NCI-H2107 treated with DMSO at 0.1 percent for 48 hours (cell line): Measurements from ENCODE around the gene PCDH17.

ENCODE experiments used
- DNase-seq: peaks from one replicate; lab custom pipeline; 2025; ENCODE audit not compliant: unreplicated experiment; lab: John Stamatoyannopoulos, UW

The PCDH17 gene

DNA sequence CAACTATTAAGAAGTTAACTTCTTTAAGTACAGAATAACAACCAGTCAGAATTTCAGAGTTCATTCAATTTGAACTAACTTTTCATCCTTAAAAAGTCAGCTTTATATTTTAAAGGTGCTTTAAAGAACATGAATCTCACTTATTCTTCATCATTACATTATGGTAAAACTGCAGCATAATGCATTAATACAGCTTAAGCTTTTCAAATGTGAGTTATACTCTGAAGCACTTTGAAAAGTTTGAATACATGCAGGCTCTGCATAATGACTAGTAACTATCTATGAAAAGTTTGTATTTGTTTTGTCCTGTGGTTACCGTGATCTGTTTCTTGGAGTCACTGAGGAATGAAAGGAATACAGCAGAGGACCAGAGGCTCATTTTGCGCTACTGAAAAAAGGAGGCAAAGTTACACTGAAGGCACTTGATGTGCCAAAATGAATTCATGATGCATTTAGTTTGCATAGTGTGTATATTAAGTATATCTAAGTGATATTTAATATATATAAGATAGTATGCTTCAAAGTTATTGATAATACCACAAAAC lies 4.1 kb downstream of the PCDH17 start:
- DNase-seq, result no peak

DNA sequence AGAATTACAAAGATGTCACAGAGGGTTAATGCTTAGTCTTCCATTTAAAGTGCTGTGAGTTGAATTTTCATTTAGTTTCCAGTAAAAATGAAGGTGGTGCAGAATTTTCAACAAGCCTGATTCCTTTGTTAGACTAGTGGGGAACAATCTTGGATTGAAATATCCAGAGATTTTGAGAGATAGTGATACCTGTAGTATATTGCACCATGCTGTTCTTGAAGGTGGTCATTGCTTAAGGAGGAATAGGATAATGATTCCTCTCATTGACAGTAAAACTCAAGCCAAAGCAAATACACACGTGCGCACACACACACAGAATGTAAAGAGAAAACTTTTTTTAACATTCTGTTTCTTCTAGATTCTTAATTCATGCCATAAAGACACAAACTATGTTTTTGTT lies 5.3 kb downstream of the PCDH17 start:
- no peak for DNase-seq

DNA sequence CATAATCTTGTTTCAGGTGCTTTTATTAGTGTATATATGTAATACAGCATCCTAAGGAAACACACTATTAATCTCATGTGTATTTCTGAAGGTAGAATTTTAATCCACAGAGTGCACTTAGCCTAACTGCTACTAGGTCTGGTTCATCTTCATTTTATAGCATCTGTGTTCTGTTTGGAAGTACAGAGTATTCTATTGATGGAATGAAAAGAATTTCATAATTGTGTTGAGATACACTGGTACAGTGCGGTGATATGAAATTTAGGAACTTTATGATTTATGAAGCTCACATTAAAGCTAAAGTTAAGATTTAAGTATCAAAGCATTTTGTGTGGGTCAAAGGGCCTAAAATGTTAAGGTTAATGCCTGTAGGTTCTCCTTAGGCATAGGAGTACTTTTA lies 6.0 kb downstream of the PCDH17 start:
- no peak for DNase-seq

DNA sequence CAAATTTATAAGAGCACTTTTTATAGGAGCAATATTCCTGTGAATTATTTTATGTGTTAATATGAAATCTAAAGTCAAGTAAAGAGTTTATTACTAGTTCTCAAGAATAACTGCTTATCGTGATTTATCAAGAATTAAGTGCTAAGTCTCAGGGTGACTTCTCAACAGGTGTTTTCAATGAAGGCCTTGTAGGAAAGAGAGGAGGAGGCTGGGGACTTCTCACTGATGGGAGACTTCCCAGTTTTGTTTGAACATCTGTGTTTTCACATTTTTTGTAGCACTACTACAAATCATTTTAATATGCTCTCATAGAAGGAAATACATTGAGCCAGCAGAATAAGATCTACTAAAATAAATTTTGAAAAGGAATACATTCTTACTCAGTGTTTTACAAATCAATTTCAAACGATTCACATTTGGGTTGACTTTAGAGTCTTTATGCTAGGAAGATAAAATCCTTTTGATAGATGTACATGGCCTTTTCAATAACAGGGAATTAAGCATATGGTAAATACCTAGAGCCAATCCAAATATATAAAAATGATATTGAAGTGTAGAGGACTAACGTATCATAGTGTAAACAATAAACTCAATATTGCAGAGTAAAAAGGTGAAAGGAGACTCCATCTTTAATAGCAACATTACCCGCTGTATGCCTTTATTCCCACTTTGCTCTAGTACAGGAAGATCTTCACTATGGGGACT lies 6.8 kb downstream of the PCDH17 start:
- no peak for DNase-seq

DNA sequence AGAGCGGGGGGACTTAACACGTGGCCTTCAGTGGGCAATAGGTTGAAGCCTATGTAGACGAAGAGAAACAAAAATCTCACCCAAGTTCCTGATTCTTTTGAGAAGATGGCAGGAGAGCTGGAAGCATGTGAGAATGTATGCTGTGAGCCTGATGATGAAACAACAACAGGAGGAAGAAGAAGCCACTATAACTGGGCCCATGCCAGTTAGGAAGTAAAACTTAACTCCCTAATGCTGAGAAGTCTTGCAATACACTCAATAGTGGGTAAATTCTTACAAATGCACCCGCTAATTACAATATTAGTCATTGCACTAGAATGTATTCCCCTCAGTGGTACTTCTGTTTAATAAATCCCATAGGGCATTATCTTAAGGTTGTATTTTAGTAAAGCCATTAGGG lies 9.1 kb downstream of the PCDH17 start:
- DNase-seq, result no peak

DNA sequence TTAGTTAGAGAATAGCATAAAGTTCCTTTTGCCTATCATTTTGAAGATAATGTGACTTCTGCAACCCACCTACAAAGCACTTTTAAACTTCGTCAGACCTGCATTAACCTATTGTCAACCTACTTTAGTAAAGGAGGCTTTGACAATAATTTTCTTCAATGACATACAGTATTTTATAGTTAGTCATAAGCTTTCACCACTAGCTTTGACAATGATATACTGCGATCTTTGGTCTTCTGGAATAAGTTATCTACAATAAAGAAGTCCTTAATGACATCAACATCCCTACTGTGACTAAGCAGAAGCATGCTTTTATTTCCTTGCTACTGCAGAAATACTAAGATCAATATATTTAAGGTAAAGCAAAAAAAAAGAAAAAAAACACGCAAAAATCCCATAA lies 9.5 kb downstream of the PCDH17 start:
- DNase-seq, result no peak

DNA sequence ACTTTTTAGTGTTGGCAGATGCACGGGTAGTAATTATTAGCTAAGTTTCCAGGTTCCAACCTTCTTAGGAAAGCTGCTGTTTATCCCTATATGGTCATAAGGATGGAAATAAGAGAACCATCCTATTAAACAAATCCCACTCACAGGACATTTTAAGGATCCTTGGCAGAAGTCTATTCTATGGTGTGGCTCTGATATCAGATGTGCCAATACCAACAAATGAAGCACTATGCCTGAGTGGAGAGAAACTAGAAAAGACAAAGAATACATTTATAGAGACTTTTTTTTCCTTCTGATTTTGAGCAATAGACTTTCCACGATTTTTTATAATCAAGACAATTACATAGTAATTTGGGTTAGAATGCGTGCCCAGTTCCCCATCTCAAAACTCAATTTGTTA lies 12.6 kb downstream of the PCDH17 start:
- no peak for DNase-seq

DNA sequence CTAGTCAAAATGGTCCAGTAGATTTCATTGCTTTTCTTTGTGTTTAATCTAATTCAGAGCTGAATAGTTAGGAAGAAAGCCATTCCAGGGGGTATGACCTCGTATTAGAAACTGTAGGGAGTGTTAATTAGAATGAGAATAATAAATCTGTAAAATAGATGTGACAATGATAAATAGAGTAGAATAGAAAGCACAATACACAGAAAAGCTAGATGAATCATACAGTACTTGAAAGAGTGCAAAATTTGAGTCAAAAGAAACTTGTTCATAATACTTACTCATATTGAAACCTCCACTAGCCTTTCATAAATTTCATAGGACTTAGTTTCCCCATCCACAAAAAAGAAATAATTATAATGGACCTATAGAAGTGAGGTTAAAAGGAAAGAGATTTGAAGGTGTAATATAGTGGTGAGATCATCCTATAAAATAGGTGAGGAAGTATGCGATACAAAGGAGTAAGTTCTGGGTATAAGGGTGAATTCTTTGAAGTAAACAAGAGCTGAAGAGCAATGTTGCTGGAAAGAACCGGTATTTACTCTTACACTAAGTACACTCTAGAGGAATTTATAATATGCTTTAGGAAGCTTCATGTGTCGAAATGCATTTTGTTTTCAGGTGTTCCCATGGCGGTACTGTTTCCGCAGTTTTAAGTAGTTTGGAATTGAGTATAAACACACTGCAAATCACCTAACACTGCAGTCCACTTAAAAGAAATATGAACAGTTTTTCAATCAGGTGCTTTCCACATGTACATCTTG lies 21.9 kb downstream of the PCDH17 start:
- DNase-seq, result no peak

DNA sequence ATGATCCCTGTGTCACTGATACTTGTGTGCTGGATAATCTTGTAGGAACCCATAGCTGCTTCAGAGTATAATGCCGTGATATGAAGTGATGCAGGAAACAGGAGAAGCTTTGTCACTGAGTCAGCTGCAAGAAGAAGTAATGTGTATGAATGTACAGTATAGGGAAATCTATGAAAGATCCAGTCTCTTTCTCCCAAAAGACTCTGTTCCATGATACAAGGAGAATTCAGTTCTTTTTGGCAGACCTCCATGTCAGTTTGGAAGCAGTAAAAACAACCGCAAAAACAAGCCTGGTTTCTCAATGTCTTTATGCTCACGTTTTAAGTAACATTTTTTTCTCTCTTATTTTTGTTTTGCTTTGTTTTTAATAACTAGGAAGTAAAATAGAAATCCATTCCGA lies 33.9 kb downstream of the PCDH17 start:
- no peak for DNase-seq

DNA sequence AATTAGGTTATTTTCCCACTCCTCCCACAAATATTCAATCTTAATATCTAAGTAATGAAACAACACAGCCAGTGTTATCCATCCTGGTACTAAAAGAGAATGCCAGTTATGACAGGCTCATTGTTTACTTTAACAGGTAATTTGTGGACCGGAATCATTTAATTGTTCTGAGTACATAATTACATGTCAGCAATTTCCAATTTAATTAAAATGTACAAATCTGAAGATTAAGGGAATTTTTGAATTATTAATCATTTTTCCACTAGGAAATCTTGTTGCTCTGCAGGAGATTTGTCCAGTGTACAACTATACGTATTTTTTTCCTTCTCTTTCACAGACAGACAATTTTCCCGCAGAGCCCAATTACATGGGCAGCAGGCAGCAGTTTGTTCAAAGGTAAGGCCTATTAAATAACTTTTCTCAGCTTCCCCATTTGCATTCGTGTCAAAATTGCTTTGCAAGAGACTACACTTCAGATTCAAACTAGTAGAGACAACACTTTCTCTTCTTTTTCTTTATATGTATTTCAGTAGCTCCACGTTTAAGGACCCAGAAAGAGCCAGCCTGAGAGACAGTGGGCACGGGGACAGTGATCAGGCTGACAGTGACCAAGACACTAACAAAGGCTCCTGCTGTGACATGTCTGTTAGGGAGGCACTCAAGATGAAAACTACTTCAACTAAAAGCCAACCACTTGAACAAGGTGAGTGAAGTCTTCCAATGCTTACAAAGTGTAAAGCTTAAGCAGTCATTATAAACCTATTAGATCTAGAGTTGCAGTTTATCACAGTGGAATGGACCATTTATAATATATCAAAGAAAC lies 34.8 kb downstream of the PCDH17 start:
- DNase-seq, result no peak

DNA sequence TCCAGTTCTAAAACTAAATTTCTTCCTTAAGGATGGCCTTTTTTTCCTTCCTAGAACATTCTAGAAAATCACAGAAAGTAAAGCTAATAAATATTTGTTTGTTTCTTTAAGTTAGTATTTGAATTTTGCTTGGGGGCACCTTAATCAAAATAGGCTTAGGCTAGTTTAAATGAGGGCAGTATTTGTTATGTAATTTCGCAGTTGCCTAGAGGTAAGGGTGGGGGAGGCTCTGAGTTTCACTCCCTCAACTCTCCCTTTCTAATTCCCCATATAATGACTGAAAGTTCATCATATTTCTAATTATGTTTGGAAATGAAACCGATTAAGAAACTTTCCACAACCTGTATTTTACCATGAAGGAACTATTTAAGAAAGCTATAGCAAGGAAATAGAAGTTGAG lies 40.6 kb downstream of the PCDH17 start:
- DNase-seq, result no peak

DNA sequence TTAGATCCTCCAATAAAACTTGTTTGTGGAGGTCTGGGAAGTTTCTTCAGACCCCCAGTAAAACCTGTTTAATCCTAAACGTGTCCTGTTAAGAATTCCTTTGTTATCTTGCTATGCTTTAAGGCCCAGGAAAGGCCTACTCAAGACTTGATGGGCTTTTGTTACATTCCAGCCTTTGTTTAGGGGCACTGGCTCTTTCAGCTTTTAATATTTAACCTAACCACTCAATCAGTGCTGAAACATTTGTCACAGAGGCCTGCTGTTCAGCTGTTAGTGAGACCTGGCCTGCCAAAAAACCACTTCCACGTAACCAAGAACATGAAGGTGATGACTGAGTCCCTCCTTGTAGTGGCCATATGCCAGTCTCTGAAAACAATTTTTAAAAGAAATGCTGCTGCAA lies 41.7 kb downstream of the PCDH17 start:
- DNase-seq, result no peak

DNA sequence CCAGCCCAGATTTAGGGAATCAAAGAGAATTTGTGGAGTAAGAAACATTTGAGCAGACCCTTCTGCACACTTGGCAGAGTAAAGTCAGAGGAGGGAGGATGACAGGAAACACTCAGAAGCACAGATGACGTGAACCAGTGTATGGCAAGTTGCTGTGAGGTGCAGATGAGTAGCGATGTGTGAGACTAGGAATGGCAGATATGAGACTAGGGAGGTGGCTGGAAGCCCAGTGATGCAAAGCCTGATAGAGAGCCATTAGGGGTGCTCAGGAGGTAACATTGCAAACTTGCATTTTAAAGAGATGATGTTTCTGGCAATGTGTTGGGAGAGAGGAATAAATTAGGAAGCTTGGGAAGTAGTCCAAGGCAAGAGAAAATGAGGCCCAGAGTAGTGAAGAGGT lies 44.0 kb downstream of the PCDH17 start:
- DNase-seq, result no peak

DNA sequence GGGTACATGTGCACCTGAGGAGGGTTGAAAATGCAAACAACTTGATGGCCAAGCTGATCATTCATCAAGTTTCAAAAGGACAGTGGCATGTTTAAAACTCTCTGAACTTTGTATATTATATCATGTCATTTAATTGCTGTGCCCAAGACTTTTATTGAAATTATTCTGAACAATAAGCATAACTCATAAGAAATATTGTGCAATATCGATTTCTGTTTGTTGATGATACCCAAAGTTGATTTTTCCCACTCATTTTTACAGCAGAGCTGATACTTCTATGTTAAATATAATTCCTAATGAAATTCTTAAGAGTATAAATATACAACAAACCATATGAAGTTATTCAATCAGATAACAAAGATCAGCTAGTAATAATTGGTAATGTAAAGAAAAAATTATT lies 49.1 kb downstream of the PCDH17 start:
- DNase-seq, result no peak

DNA sequence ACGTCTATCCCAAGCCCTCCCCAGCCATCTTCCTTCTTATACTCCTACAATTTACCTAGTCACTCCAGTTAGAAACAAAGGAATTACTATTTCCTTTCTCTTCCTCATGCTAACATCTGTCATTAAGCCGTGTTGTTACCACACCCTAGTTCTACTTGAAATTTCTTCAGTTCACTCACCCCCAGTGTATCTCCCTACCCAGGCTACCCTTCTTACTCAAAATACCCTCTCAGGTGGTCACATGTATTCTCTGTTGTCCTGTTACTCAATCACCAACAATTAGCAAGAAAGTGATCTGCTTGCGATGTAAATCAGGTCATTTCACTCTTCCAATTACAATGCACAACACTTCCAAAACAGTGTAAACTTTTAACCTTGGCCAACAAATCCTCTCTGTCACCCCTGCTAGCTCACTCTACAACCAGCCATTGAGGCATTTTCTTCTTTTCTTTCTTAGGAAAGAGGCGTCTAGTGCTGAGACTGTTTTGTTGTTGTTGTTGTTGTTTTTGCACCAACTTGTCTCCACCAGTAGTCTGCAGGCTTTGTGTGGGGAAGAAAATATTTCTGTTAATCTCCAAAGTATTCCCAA lies 50.7 kb downstream of the PCDH17 start:
- no peak for DNase-seq

DNA sequence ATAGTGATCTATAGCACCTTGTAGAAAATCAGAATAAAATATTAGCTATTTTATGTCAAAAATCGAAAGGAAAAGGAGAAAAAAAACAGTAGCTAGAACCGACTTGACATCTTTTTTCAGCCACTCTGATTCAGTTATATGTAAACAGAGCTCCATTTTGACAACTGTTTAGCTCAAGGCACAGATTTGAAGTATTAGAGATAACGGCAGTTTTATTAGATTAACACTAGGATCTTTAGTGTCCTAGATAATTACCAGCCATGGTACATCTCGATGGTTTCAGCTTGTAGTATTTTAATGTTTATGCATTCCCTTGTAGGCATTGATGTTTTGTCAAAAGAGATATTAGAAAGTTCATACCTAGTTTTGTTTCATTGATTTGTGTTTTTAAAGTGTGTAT lies 67.3 kb downstream of the PCDH17 start:
- DNase-seq, result no peak

DNA sequence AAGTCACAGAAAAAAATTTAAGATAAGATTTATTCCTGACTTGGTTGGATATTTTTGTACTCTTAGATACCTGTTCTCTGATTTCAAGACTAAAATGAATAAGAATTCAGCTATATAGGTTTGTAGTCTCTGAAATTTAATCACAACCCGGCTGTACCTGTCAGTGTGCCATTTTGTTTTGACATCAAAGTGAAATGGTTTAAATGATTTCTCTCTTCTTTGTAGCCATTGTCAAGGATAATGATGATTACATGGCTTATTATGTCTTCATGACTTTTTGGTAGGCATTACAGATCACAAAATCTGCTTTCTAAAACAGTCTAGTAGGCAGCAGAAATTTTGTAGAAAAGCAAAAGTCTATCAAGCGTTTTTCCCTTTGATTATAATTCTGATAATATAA lies 72.5 kb downstream of the PCDH17 start:
- DNase-seq, result no peak

DNA sequence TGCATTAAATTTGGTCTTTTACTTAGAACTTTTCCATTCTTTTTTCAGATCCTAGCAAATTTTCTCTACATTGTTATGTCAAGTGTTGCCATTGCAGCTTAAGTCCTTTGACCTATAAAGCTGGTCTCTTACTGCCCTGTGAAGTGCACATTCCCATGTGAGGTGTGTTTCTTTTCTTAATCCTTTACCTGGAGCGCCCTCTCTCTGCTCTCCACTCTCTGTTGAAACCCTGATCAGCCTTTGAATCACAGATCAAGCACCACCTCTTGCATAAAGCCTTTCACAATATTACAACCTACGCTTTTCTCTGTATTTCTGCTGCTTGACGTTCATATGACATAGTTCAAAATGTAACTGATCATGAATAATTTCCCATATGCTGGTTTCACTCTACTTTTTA lies 84.8 kb downstream of the PCDH17 start:
- DNase-seq, result no peak

DNA sequence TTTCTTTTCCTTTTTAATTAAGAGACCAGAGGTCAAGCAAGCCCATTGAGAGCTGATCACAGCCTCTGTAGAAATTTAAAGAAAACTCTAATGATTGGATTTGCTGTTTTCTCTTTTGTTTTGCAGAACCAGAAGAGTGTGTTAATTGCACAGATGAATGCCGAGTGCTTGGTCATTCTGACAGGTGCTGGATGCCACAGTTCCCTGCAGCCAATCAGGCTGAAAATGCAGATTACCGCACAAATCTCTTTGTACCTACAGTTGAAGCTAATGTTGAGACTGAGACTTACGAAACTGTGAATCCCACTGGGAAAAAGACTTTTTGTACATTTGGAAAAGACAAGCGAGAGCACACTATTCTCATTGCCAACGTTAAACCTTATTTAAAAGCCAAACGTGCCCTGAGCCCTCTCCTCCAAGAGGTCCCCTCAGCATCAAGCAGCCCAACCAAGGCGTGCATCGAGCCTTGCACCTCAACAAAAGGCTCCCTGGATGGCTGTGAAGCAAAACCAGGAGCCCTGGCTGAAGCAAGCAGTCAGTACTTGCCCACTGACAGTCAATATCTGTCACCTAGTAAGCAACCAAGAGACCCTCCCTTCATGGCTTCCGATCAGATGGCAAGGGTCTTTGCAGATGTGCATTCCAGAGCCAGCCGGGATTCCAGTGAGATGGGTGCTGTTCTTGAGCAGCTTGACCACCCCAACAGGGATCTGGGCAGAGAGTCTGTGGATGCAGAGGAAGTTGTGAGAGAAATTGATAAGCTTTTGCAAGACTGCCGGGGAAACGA lies 93.1 kb downstream of the PCDH17 start:
- DNase-seq, result no peak

DNA sequence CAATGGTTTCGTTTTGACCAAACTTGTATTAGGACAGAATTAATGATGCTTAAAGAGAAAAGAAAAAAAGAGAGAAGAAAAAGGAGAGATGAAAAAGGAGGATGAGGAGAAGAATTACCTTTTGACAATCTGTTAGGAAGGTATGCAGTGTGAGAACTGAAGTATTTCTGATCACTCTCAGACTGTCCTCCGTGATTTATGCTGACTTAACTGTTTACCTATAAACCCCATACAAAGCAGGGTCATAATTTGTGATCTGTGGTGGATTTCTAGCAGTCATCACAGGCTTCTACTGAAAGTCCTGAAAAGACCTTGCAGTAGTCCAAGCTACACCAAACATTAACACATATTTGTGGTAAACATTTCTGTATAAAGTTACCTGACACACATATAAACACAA lies 93.9 kb downstream of the PCDH17 start:
- no peak for DNase-seq

DNA sequence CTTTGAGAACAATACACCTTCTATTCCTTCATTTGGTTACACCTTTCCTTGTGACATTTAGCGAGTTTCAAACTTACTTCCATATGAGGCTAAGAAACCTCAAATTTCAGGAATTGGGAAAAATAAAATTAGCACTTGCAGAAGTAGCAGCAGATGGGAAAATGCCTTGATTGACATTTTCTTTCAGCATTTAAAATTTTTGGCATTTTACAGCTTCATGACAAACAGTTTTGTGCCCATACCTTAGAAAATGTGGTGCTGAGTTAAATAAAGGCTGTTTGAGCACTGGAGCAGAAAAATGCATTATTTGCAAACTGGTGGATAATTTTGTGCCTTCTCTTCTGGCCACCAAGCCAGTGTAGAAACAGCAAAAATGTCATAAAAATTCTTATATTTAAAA lies 95.4 kb downstream of the PCDH17 start:
- no peak for DNase-seq
